ENCODE data around the gene PKN1. TPM values are rescaled to one million over a fixed set of nuclear protein-coding genes. Genes with fewer than 3 reads are reported as not detected.

Gene PKN1
- total and polyA plus RNA-seq, 9 of the 15 experiments (the other 6 are each of a cell fraction or from before 2014, with no cell fraction given) = 0.30 to 228 (median 77.5) TPM

GRCh38 chr19:14494411-14494810 lies 61.3 kb downstream of the PKN1 start:
- FAIRE-seq (no peak), ATAC-seq (no peak), DNase-seq (ENCODE audit: extremely low read depth in 1 of 4, low spot score in 3 of 4) (no peak)
- no peaks in the 10 kb centered on the region for H3K27me3 ChIP-seq (ENCODE audit: control insufficient read depth in 2 of 2, insufficient read depth in 2 of 2, low read length in 2 of 2)
- H3K4me3 ChIP-seq = no peak overlapping the region
- WGBS (ENCODE audit: insufficient coverage, low coverage, missing lambda C conversion rate) = 85% methylated on average over 4 of the region's 4 CpGs
- in situ Hi-C loops (cut with MboI) (no loop called here), intact Hi-C loops (cut with micrococcal nuclease) (no loop called here)
- H3K27ac ChIP-seq (ENCODE audit: extremely low read depth, low read depth, low read length) = no peak overlapping the region
- H3K4me2 ChIP-seq (ENCODE audit: insufficient read depth, low read length) = no peak overlapping the region
- H2AFZ ChIP-seq (ENCODE audit: low read depth, low read length) = no peak overlapping the region
- peak overlapping the region in 1 of 2 experiments; percentile 82; a peak in 1 of 4 replicates for H3K9ac ChIP-seq (ENCODE audit: insufficient read depth in 1 of 2, low read depth in 2 of 2, low read length in 2 of 2)
- TF ChIP-seq ZNF3 (CRISPR knock-in tag; IDR thresholded peaks at IDR 0.05) = no peak
- no TSS peak for BruUV-seq (replicated peaks)
- ChIA-PET CTCF (ENCODE audit: low intra/inter-chr PET ratio) (no interaction called here), POLR2A (no interaction called here)
- peaks cover 6% of the 10 kb centered on the region; the same call in 1 of the 3 replicates for H3K36me3 ChIP-seq (ENCODE audit: control insufficient read depth, insufficient read depth, low read length)
- peaks cover 5% of the 10 kb centered on the region; the same call in 2 of the 3 replicates for H3K79me2 ChIP-seq (ENCODE audit: control insufficient read depth, insufficient read depth, low read length)
- no peaks in the 10 kb centered on the region for H3K9me3 ChIP-seq (replicated peaks; ENCODE audit: control insufficient read depth, insufficient read depth, low read depth, low read length)
- no peaks in the 10 kb centered on the region for H3K9me1 ChIP-seq (ENCODE audit: control insufficient read depth, insufficient read depth, low read length)
- H3K4me1 ChIP-seq (replicated peaks in 1 of 2; ENCODE audit: control insufficient read depth in 2 of 2, insufficient read depth in 2 of 2, low read length in 2 of 2) = peaks cover 16 to 29% of the 10 kb centered on the region in 2 experiments; a peak in 4 of 5 replicates
- H4K20me1 ChIP-seq (replicated peaks; ENCODE audit: control insufficient read depth, insufficient read depth, low read length) = no peaks in the 10 kb centered on the region

DNA sequence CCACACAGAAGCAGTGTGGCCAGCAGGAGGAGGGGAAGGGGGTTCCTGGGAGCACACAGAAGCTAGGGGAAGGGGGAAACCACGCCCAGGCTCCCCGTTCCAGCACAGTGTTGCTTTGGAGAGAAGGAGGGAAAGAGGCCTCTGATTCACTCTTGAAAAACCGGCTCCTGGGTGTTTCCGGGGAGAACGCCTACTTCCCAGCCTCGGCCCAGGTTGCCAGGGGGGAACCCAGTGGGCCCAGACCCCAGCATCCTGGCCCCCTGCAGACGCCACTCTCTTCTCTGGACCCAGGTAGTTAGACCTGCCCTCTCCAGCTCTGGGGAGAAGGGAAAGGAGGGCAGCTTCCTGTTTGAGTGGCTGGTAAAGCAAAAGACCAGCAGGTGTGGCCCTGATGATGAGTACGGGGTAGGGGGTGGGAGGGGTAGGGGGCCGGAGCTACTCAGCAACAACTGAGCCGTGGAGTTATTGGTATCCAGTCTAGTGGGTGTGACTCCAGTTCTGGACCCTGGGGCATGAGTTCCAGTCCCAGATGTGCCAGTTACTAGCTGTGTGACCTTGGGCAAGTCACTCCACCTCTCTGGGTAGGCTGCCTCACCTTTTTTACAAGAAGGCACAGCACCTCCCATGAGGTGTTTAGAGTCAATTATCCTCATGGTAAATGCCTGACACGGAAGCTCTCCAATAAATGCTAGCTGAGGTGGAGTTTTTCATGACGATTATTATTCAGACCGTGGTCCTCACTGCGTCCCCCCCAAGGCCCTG lies 62.0 kb downstream of the PKN1 start:
- FAIRE-seq (peak; percentile 64), DNase-seq (ENCODE audit: extremely low read depth in 1 of 4, low spot score in 3 of 4) (peak in 2 of 4 experiments; percentile 9 to 43), ATAC-seq (no peak)
- H3K9me3 ChIP-seq (replicated peaks; ENCODE audit: control insufficient read depth, insufficient read depth, low read depth, low read length) = no peaks in the 10 kb centered on the region
- intact Hi-C loops (cut with micrococcal nuclease) = no loop called here
- peak overlapping the region; percentile 10; the same call in 1 of the 3 replicates for H3K27ac ChIP-seq (ENCODE audit: extremely low read depth, low read depth, low read length)
- peaks cover 5% of the 10 kb centered on the region; the same call in 2 of the 3 replicates for H3K79me2 ChIP-seq (ENCODE audit: control insufficient read depth, insufficient read depth, low read length)
- ChIA-PET CTCF (ENCODE audit: low intra/inter-chr PET ratio) (no interaction called here), POLR2A (interaction anchor here (1.8 kb wide), 1 partner anchor 15 kb away, joined by 5 read pairs; no protein-coding TSS in a partner anchor)
- in situ Hi-C loops (cut with MboI) = no loop called here
- peak; percentile 74 for TF ChIP-seq ZFP36 (IDR thresholded peaks at IDR 0.05; ENCODE audit: low read depth, low read length, partially characterized antibody)
- peak; percentile 8 for TF ChIP-seq PRDM10 (IDR thresholded peaks at IDR 0.05; ENCODE audit: partially characterized antibody)
- TF ChIP-seq CHD4 (IDR thresholded peaks at IDR 0.05; ENCODE audit: insufficient read depth, insufficient replicate concordance, low read depth, low read length, poor library complexity, severe bottlenecking) = peak; percentile 21
- peak; percentile 48 for TF ChIP-seq RBM25 (IDR thresholded peaks at IDR 0.05; ENCODE audit: low read depth, low read length, severe bottlenecking)
- peak; percentile 65 for TF ChIP-seq BCOR (IDR thresholded peaks at IDR 0.05)
- no peak for TF ChIP-seq TFAP4 (CRISPR knock-in tag; IDR thresholded peaks at IDR 0.05; ENCODE audit: borderline replicate concordance)
- 0 out of 4 replicates have a peak, but pooled peaks have one; percentile 25 to 33 for TF ChIP-seq KDM1A (IDR thresholded peaks at IDR 0.05)
- TF ChIP-seq NRF1 (conservative IDR thresholded peaks at IDR 0.05 in 1 of 2, IDR thresholded peaks at IDR 0.05 in 1 of 2) = no peak
- no TSS peak for BruUV-seq (replicated peaks)
- H3K27me3 ChIP-seq (ENCODE audit: control insufficient read depth in 2 of 2, insufficient read depth in 2 of 2, low read length in 2 of 2) = no peaks in the 10 kb centered on the region
- H3K9ac ChIP-seq (ENCODE audit: insufficient read depth in 1 of 2, low read depth in 2 of 2, low read length in 2 of 2) = peak overlapping the region; percentile 51 to 86
- H3K4me1 ChIP-seq (replicated peaks in 1 of 2; ENCODE audit: control insufficient read depth in 2 of 2, insufficient read depth in 2 of 2, low read length in 2 of 2) = peaks cover 16 to 29% of the 10 kb centered on the region in 2 experiments; a peak in 4 of 5 replicates
- H3K4me3 ChIP-seq = peak overlapping the region; percentile 68
- whole genome bisulfite sequencing (ENCODE audit: insufficient coverage, low coverage, missing lambda C conversion rate) = 37% methylated on average over 13 of the region's 14 CpGs
- peak overlapping the region; percentile 49 for H2AFZ ChIP-seq (ENCODE audit: low read depth, low read length)
- H3K4me2 ChIP-seq (ENCODE audit: insufficient read depth, low read length) = peak overlapping the region; percentile 82
- no peaks in the 10 kb centered on the region for H4K20me1 ChIP-seq (replicated peaks; ENCODE audit: control insufficient read depth, insufficient read depth, low read length)
- H3K9me1 ChIP-seq (ENCODE audit: control insufficient read depth, insufficient read depth, low read length) = no peaks in the 10 kb centered on the region
- peaks cover 6% of the 10 kb centered on the region; the same call in 1 of the 3 replicates for H3K36me3 ChIP-seq (ENCODE audit: control insufficient read depth, insufficient read depth, low read length)
